HEK293 (cell line): ENCODE measurements around the gene TAS1R2.
A peak's percentile ranks its signal among the peaks of the same experiment; 100 is the strongest.

Experiments
- CTCF ChIA-PET: fragments of 350-600 bp; formaldehyde crosslinking; extraction: SDS; loops from one replicate; lab custom pipeline; 2021; ENCODE audit warnings: antibody characterized with exemption; lab: Yijun Ruan, JAX
- POLR2A ChIA-PET: fragments of 300-600 bp; formaldehyde crosslinking; extraction: SDS; loops from one replicate; lab custom pipeline; 2020; ENCODE audit warnings: antibody characterized with exemption, inconsistent platforms; lab: Yijun Ruan, JAX
- H3K27ac ChIP-seq: fragments of 200-500 bp; sonication (Bioruptor generic); 2 replicates; pipeline ENCODE4 v1.5.1; 2014; ENCODE audit warnings: low read depth, low read length, control low read depth, inconsistent platforms; ENCODE audit errors: extremely low read depth
- H3K36me3 ChIP-seq, 2 experiments: fragments of 200-500 bp in 1 of 2; sonication (Bioruptor generic) in 1 of 2; 1 replicate in 1 of 2; 2 replicates in 1 of 2; pipeline ENCODE4 v1.5.1; 2014 to 2017; ENCODE audit warnings: inconsistent platforms in 2 of 2, low read length in 2 of 2; ENCODE audit not compliant: control insufficient read depth in 2 of 2, insufficient read depth in 1 of 2
- H3K4me1 ChIP-seq: fragments of 200-500 bp; sonication (Bioruptor generic); 2 replicates; pipeline ENCODE4 v1.5.1; 2014; ENCODE audit warnings: mild to moderate bottlenecking, low read length, inconsistent platforms; ENCODE audit not compliant: control insufficient read depth, insufficient read depth
- H3K4me3 ChIP-seq: 2 replicates; pipeline ENCODE4 v1.5.1; 2011; ENCODE audit warnings: low read depth, mild to moderate bottlenecking, control low read depth, low read length, moderate library complexity
- H3K9me3 ChIP-seq: fragments of 200-500 bp; sonication (Bioruptor generic); 2 replicates; pipeline ENCODE4 v1.5.1; 2014; ENCODE audit warnings: low read depth, low read length, inconsistent platforms; ENCODE audit not compliant: control insufficient read depth, insufficient read depth
- GLI4 ChIP-seq: fragments of 450-650 bp; formaldehyde crosslinking; IDR thresholded peaks from 2 replicates; pipeline ENCODE4 v1.5.1; 2016; ENCODE audit warnings: missing biosample characterization, missing genetic modification characterization
- HOXC10 ChIP-seq: sonication (generic); formaldehyde crosslinking; IDR thresholded peaks from 2 replicates; pipeline ENCODE4 v1.8.1; 2023; ENCODE audit warnings: mild to moderate bottlenecking, missing genetic modification reagents
- SALL2 ChIP-seq: fragments of 450-650 bp; formaldehyde crosslinking; IDR thresholded peaks from 2 replicates; pipeline ENCODE4 v1.5.0; 2017; ENCODE audit warnings: missing biosample characterization, mild to moderate bottlenecking, missing genetic modification characterization, borderline replicate concordance
- ZBTB17 ChIP-seq: fragments of 450-650 bp; formaldehyde crosslinking; IDR thresholded peaks from 2 replicates; pipeline ENCODE4 v1.5.1; 2016; ENCODE audit warnings: missing biosample characterization, missing genetic modification characterization
- ZNF184 ChIP-seq: fragments of 450-650 bp; IDR thresholded peaks from 2 replicates; pipeline ENCODE4 v1.5.1; 2018; ENCODE audit warnings: missing biosample characterization, mild to moderate bottlenecking, missing genetic modification characterization
- ZNF24 ChIP-seq: fragments of 450-650 bp; formaldehyde crosslinking; IDR thresholded peaks from 2 replicates; pipeline ENCODE4 v1.5.1; 2016; ENCODE audit warnings: missing biosample characterization, missing genetic modification characterization
- ZNF555 ChIP-seq: fragments of 450-650 bp; formaldehyde crosslinking; conservative IDR thresholded peaks from 2 replicates; pipeline ENCODE4 v1.5.1; 2017; ENCODE audit warnings: missing biosample characterization, mild to moderate bottlenecking, missing genetic modification characterization, inconsistent platforms
- ZNF596 ChIP-seq: fragments of 450-650 bp; IDR thresholded peaks from 2 replicates; pipeline ENCODE4 v1.5.0; 2018; ENCODE audit warnings: missing biosample characterization, mild to moderate bottlenecking, missing genetic modification characterization, moderate library complexity
- ZNF621 ChIP-seq: fragments of 450-650 bp; formaldehyde crosslinking; IDR thresholded peaks from 2 replicates; pipeline ENCODE4 v1.5.1; 2017; ENCODE audit warnings: missing biosample characterization, missing genetic modification characterization
- ZNF768 ChIP-seq: fragments of 450-650 bp; formaldehyde crosslinking; IDR thresholded peaks from 2 replicates; pipeline ENCODE4 v1.5.1; 2018; ENCODE audit warnings: missing biosample characterization, mild to moderate bottlenecking, missing genetic modification characterization
- ZNF777 ChIP-seq: fragments of 450-650 bp; formaldehyde crosslinking; IDR thresholded peaks from 2 replicates; pipeline ENCODE4 v1.5.1; 2017; ENCODE audit warnings: missing biosample characterization, missing genetic modification characterization, borderline replicate concordance
- ZNF830 ChIP-seq: fragments of 450-650 bp; IDR thresholded peaks from 2 replicates; pipeline ENCODE4 v1.5.0; 2018; ENCODE audit warnings: missing biosample characterization, missing genetic modification characterization, low read depth, mild to moderate bottlenecking, moderate library complexity
- ZSCAN16 ChIP-seq: fragments of 450-650 bp; formaldehyde crosslinking; IDR thresholded peaks from 2 replicates; pipeline ENCODE4 v1.5.1; 2016; ENCODE audit warnings: missing biosample characterization, missing genetic modification characterization
- ZXDB ChIP-seq: fragments of 450-650 bp; formaldehyde crosslinking; IDR thresholded peaks from 2 replicates; pipeline ENCODE4 v1.5.1; 2016; ENCODE audit warnings: missing biosample characterization, missing genetic modification characterization
- TF ChIP-seq, protein P1 (sequence below): fragments of 450-650 bp; formaldehyde crosslinking; IDR thresholded peaks from 2 replicates; pipeline ENCODE4 v1.5.1; 2016; ENCODE audit warnings: missing biosample characterization, missing genetic modification characterization
- TF ChIP-seq, protein P2 (sequence below): fragments of 450-650 bp; formaldehyde crosslinking; IDR thresholded peaks from 2 replicates; pipeline ENCODE4 v1.5.1; 2016; ENCODE audit warnings: missing biosample characterization, missing genetic modification characterization
- TF ChIP-seq, protein P3 (sequence below): fragments of 450-650 bp; formaldehyde crosslinking; IDR thresholded peaks from 2 replicates; pipeline ENCODE4 v1.5.1; 2017; ENCODE audit warnings: missing biosample characterization, missing genetic modification characterization
- TF ChIP-seq, protein P4 (sequence below): fragments of 450-650 bp; formaldehyde crosslinking; IDR thresholded peaks from 2 replicates; pipeline ENCODE4 v1.5.0; 2017; ENCODE audit warnings: missing biosample characterization, missing genetic modification characterization, borderline replicate concordance
- TF ChIP-seq, protein P5 (sequence below): fragments of 450-650 bp; formaldehyde crosslinking; IDR thresholded peaks from 2 replicates; pipeline ENCODE4 v1.5.1; 2017; ENCODE audit warnings: missing biosample characterization, missing genetic modification characterization

TAS1R2 gene

DNA sequence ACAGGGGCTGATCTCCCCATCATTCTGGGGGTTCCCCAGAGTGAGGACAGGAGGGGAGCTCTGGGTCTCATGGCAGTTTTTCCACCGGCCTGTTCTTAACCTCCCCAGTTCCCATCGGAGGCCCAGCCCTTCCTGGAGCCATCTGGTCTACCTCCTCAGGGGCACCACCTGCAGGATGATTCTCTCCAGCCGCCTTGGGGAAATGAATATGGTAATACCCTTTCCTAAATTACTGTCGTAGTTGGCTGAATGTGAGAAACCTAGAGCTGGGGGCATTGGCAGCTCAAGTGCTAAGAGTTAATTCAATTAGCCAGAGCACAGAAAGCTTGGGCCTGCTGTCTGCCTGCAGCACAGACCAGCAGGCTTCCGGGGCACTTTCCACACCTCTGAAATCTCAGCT is 64.9 kb downstream of the TAS1R2 start:
- H3K9me3 ChIP-seq = no peaks in the 10 kb centered on the region
- POLR2A ChIA-PET = no interaction called here
- CTCF ChIA-PET = interaction anchor here (0.7 to 1.0 kb wide), 3 partner anchors 13 to 197 kb away, joined by 3 read pairs; no protein-coding TSS in a partner anchor
- H3K36me3 ChIP-seq = no peaks in the 10 kb centered on the region
- H3K4me3 ChIP-seq = no peak overlapping the region
- TF ChIP-seq ZNF621 (no peak), ZXDB (no peak), GLI4 (tag by site-specific recombination) (no peak), ZNF777 (no peak), ZNF768 (tag by site-specific recombination) (no peak), SALL2 (tag by site-specific recombination) (no peak), HOXC10 (no peak), ZBTB17 (tag by site-specific recombination) (no peak), ZNF24 (tag by site-specific recombination) (no peak), ZSCAN16 (no peak), ZNF555 (tag by site-specific recombination) (no peak), ZNF596 (tag by site-specific recombination) (no peak), ZNF830 (tag by site-specific recombination) (no peak)
- TF ChIP-seq, protein P1, sequence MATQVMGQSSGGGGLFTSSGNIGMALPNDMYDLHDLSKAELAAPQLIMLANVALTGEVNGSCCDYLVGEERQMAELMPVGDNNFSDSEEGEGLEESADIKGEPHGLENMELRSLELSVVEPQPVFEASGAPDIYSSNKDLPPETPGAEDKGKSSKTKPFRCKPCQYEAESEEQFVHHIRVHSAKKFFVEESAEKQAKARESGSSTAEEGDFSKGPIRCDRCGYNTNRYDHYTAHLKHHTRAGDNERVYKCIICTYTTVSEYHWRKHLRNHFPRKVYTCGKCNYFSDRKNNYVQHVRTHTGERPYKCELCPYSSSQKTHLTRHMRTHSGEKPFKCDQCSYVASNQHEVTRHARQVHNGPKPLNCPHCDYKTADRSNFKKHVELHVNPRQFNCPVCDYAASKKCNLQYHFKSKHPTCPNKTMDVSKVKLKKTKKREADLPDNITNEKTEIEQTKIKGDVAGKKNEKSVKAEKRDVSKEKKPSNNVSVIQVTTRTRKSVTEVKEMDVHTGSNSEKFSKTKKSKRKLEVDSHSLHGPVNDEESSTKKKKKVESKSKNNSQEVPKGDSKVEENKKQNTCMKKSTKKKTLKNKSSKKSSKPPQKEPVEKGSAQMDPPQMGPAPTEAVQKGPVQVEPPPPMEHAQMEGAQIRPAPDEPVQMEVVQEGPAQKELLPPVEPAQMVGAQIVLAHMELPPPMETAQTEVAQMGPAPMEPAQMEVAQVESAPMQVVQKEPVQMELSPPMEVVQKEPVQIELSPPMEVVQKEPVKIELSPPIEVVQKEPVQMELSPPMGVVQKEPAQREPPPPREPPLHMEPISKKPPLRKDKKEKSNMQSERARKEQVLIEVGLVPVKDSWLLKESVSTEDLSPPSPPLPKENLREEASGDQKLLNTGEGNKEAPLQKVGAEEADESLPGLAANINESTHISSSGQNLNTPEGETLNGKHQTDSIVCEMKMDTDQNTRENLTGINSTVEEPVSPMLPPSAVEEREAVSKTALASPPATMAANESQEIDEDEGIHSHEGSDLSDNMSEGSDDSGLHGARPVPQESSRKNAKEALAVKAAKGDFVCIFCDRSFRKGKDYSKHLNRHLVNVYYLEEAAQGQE (tag by site-specific recombination) = no peak
- TF ChIP-seq, protein P2, sequence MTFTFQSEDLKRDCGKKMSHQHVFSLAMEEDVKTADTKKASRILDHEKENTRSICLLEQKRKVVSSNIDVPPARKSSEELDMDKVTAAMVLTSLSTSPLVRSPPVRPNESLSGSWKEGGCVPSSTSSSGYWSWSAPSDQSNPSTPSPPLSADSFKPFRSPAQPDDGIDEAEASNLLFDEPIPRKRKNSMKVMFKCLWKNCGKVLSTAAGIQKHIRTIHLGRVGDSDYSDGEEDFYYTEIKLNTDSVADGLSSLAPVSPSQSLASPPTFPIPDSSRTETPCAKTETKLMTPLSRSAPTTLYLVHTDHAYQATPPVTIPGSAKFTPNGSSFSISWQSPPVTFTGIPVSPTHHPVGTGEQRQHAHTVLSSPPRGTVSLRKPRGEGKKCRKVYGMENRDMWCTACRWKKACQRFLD = no peak
- TF ChIP-seq, protein P3, sequence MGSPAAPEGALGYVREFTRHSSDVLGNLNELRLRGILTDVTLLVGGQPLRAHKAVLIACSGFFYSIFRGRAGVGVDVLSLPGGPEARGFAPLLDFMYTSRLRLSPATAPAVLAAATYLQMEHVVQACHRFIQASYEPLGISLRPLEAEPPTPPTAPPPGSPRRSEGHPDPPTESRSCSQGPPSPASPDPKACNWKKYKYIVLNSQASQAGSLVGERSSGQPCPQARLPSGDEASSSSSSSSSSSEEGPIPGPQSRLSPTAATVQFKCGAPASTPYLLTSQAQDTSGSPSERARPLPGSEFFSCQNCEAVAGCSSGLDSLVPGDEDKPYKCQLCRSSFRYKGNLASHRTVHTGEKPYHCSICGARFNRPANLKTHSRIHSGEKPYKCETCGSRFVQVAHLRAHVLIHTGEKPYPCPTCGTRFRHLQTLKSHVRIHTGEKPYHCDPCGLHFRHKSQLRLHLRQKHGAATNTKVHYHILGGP (tag by site-specific recombination) = no peak
- TF ChIP-seq, protein P4, sequence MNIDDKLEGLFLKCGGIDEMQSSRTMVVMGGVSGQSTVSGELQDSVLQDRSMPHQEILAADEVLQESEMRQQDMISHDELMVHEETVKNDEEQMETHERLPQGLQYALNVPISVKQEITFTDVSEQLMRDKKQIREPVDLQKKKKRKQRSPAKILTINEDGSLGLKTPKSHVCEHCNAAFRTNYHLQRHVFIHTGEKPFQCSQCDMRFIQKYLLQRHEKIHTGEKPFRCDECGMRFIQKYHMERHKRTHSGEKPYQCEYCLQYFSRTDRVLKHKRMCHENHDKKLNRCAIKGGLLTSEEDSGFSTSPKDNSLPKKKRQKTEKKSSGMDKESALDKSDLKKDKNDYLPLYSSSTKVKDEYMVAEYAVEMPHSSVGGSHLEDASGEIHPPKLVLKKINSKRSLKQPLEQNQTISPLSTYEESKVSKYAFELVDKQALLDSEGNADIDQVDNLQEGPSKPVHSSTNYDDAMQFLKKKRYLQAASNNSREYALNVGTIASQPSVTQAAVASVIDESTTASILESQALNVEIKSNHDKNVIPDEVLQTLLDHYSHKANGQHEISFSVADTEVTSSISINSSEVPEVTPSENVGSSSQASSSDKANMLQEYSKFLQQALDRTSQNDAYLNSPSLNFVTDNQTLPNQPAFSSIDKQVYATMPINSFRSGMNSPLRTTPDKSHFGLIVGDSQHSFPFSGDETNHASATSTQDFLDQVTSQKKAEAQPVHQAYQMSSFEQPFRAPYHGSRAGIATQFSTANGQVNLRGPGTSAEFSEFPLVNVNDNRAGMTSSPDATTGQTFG (tag by site-specific recombination) = no peak
- TF ChIP-seq, all 188 proteins: peak for 0
- no peaks in the 10 kb centered on the region; the same call in 1 of the 2 replicates for H3K4me1 ChIP-seq
- no peak overlapping the region for H3K27ac ChIP-seq

DNA sequence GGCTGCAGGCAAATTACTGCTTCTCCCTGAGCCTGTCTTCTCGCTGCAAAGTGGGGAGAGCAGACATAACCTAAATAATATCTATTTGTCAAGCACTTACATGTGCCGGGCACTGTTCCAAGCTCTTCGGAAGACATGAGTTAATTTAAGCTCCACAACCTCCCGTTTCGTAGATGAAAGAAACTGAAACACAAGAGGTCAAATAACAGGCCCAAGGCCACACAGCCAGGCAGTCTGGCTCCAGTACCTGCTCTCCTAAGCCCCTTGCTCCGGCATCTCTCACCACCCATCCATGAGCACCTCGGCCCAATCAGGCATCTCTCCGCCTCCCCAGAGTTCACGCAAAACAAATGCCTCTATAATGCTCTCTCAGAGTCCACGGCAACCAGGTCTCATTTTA is 65.4 kb downstream of the TAS1R2 start:
- POLR2A ChIA-PET = no interaction called here
- Histone ChIP-seq H3K36me3 (no peaks in the 10 kb centered on the region), H3K4me1 (no peaks in the 10 kb centered on the region; the same call in 1 of the 2 replicates), H3K27ac (no peak overlapping the region), H3K9me3 (no peaks in the 10 kb centered on the region), H3K4me3 (no peak overlapping the region)
- CTCF ChIA-PET = interaction anchor here (0.6 to 1.0 kb wide), 2 partner anchors 197 to 610 kb away, joined by 3 to 4 read pairs; no protein-coding TSS in a partner anchor
- no peak for TF ChIP-seq ZNF184 (tag by site-specific recombination)
- TF ChIP-seq, protein P5, sequence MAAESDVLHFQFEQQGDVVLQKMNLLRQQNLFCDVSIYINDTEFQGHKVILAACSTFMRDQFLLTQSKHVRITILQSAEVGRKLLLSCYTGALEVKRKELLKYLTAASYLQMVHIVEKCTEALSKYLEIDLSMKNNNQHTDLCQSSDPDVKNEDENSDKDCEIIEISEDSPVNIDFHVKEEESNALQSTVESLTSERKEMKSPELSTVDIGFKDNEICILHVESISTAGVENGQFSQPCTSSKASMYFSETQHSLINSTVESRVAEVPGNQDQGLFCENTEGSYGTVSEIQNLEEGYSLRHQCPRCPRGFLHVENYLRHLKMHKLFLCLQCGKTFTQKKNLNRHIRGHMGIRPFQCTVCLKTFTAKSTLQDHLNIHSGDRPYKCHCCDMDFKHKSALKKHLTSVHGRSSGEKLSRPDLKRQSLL (tag by site-specific recombination) = peak; percentile 53; the same call in 1 of the 2 replicates
